Ovary (tissue), 9 donors: ENCODE results near the gene AGBL5. TPM values are rescaled to one million over a fixed set of nuclear protein-coding genes. Genes with fewer than 3 reads are reported as not detected.

Experiments used
- DNase-seq, 5 donors: peaks; one replicate each; pipeline ENCODE4 v3.0.0-alpha.2; 2019 to 2020
- H3K27ac ChIP-seq, 2 donors: fragments of 200-600 bp; one replicate each; pipeline versions ENCODE4 v1.5.1 to v1.8.0; 2019 to 2022
- H3K27me3 ChIP-seq: fragments of 200-600 bp; one replicate; pipeline ENCODE4 v1.8.0; 2022
- H3K36me3 ChIP-seq: fragments of 200-600 bp; sonication (generic); one replicate; pipeline ENCODE4 v1.5.1; 2019
- H3K4me1 ChIP-seq: one replicate; pipeline ENCODE4 v1.8.1; 2013; ENCODE audit warnings: mild to moderate bottlenecking, moderate library complexity; ENCODE audit not compliant: insufficient read depth
- H3K4me3 ChIP-seq: fragments of 200-600 bp; sonication (generic); one replicate; pipeline ENCODE4 v1.5.1; 2017
- H3K9me3 ChIP-seq, 2 donors: fragments of 200-600 bp in 1 of 2; sonication (generic) in 1 of 2; one replicate each; pipeline versions ENCODE4 v1.5.1 to v1.8.1; 2013 to 2019; ENCODE audit warnings: mild to moderate bottlenecking in 1 of 2, moderate library complexity in 1 of 2
- CTCF ChIP-seq, 3 donors: fragments of 450-650 bp in 2 of 3; fragments of 200-600 bp in 1 of 3; IDR thresholded peaks; one replicate each; pipeline versions ENCODE4 v1.5.1 to v1.8.0; 2016 to 2022; ENCODE audit warnings: antibody characterized with exemption in 3 of 3, mild to moderate bottlenecking in 1 of 3
- EP300 ChIP-seq: sonication (generic); formaldehyde crosslinking; IDR thresholded peaks from one replicate; pipeline ENCODE4 v1.6.1; 2017; ENCODE audit warnings: antibody characterized with exemption
- POLR2A ChIP-seq: fragments of 450-650 bp; IDR thresholded peaks from one replicate; pipeline ENCODE4 v1.6.1; 2017; ENCODE audit warnings: antibody characterized with exemption, mild to moderate bottlenecking, moderate library complexity
- WGBS, 3 donors: extraction: QIAGEN DNeasy Blood & Tissue Kit in 1 of 3; methylation state at CpG; one replicate each; pipeline versions ENCODE4 v1.1.5 to v1.1.7; 2013 to 2017; 5-methylcytosine and 5-hydroxymethylcytosine counted together
- intact Hi-C, 4 donors: fragments of 100-400 bp; cut with DNase I; formaldehyde crosslinking; loops; one replicate each; pipeline versions ENCODE4 v1.11.0 to v1.15.1; 2022 to 2023
- polyA plus RNA-seq, 2 donors: library from polyadenylated mRNA; stranded (reverse); fragments of 200-250 nt in 1 of 2; fragments of 350-450 nt in 1 of 2; fragmentation: Illumina TruSeq in 1 of 2; extraction: RNeasy Lipid Tissue Mini Kit (QIAGEN cat#74804) in 1 of 2; gene quantifications; one replicate each; pipeline ENCODE4 v1.2.3, GENCODE V29; 2013 to 2014
- total RNA-seq, 7 donors: library from RNA; depleted of rRNA in 2 of 7; stranded (reverse); fragments of >200 nt in 2 of 7; fragmentation: NEBNext Ultra II Directional in 3 of 7; extraction: Animal tissue kit (Norgen Biotek cat#: 25700) in 3 of 7; gene quantifications; one replicate each; pipeline versions ENCODE4 v1.1.0 to v1.2.4, GENCODE V29; 2016 to 2023
- donor health status: DM: no; HTN: no; CAD: no; lungs with moderate emphysema.
- donor health status: DM: no; HTN: no; CAD: no.
- donor health status: Bipolar disorder and iron deficiency.
- donor health status: DM: yes; HTN: yes; CAD: no.
- donor health status: DM: no; HTN: no; CAD: no.
- donor health status: DM: yes; HTN: yes; CAD: no.

Gene AGBL5
- total and polyA plus RNA-seq, 9 donors: 11.7 to 26.9 (median 23.9) TPM

GRCh38 chr2:27016801-27017325 lies 34.6 kb upstream of the AGBL5 start:
- intact Hi-C loops: loop anchor here (2.0 to 10.0 kb wide), 3 partner anchors 55 to 172 kb away; partner anchors contain the start of gene DPYSL5 (in 2 of the 4)
- DNase-seq: peak; percentile 62 to 79 (median 74)
- Histone ChIP-seq H3K4me1 (peaks cover 20% of the 10 kb centered on the region), H3K27me3 (no peaks in the 10 kb centered on the region), H3K36me3 (no peaks in the 10 kb centered on the region), H3K4me3 (no peak overlapping the region), H3K27ac (peak overlapping the region in 1 of 2 donors; percentile 27), H3K9me3 (no peaks in the 10 kb centered on the region)
- WGBS, 3 donors: 55 to 62% (median 59%) methylated on average over 3 of the region's 3 CpGs
- TF ChIP-seq POLR2A: peak; percentile 16
- TF ChIP-seq EP300: no peak
- peak; percentile 51 to 80 (median 77) for TF ChIP-seq CTCF (IDR thresholded peaks at IDR 0.05)

- H3K9me3 ChIP-seq: no peaks in the 10 kb centered on the region
- H3K27ac ChIP-seq: no peak overlapping the region
- no peaks in the 10 kb centered on the region for H3K36me3 ChIP-seq
- no peak for DNase-seq
- 69 to 88% (median 88%) methylated on average over 3 of the region's 3 CpGs for WGBS, 3 donors
- TF ChIP-seq EP300 (no peak), CTCF (IDR thresholded peaks at IDR 0.05) (no peak), POLR2A (no peak)
- H3K27me3 ChIP-seq: no peaks in the 10 kb centered on the region
- peaks cover 20% of the 10 kb centered on the region for H3K4me1 ChIP-seq
- H3K4me3 ChIP-seq: no peak overlapping the region
- intact Hi-C loops: loop anchor here in 2 of 4 donors (5.0 to 10.0 kb wide), 2 partner anchors 56 to 173 kb away; partner anchors contain the start of gene DPYSL5 (in 2 of the 2)
These were observed 33.3 kb upstream of the AGBL5 start for GRCh38 chr2:27018142-27018541.

- Histone ChIP-seq H3K27ac (peak overlapping the region in 1 of 2 donors; percentile 74), H3K9me3 (no peaks in the 10 kb centered on the region), H3K4me3 (no peak overlapping the region), H3K4me1 (peaks cover 18% of the 10 kb centered on the region), H3K36me3 (no peaks in the 10 kb centered on the region), H3K27me3 (no peaks in the 10 kb centered on the region)
- no peak for DNase-seq
- 59 to 77% (median 70%) methylated on average over 9 of the region's 9 CpGs for WGBS, 3 donors
- TF ChIP-seq POLR2A (no peak), CTCF (IDR thresholded peaks at IDR 0.05) (no peak), EP300 (no peak)
- intact Hi-C loops: loop anchor here in 2 of 4 donors (5.0 to 10.0 kb wide), 2 partner anchors 57 to 175 kb away; partner anchors contain the start of gene DPYSL5 (in 2 of the 2)
These were observed 32.0 kb upstream of the AGBL5 start for GRCh38 chr2:27019459-27019858.

GRCh38 chr2:27019931-27020855 lies 31.3 kb upstream of the AGBL5 start:
- intact Hi-C loops: loop anchor here in 2 of 4 donors (5.0 to 10.0 kb wide), 2 partner anchors 58 to 175 kb away; partner anchors contain the start of gene DPYSL5 (in 2 of the 2)
- H3K9me3 ChIP-seq: no peaks in the 10 kb centered on the region
- H3K4me3 ChIP-seq: no peak overlapping the region
- WGBS, 3 donors: 35 to 37% (median 36%) methylated on average over 9 of the region's 9 CpGs
- H3K4me1 ChIP-seq: peaks cover 15% of the 10 kb centered on the region
- no peaks in the 10 kb centered on the region for H3K36me3 ChIP-seq
- peak; percentile 68 to 90 (median 81) for DNase-seq
- H3K27me3 ChIP-seq: no peaks in the 10 kb centered on the region
- H3K27ac ChIP-seq: peak overlapping the region in 1 of 2 donors; percentile 74
- TF ChIP-seq POLR2A: no peak
- TF ChIP-seq CTCF (IDR thresholded peaks at IDR 0.05): no peak
